Right renal pelvis (tissue), 4 donors: ENCODE data around the gene RSU1. TPM values are rescaled to one million over a fixed set of nuclear protein-coding genes. Genes with fewer than 3 reads are reported as not detected.

Experiments used
- DNase-seq, 4 donors: peaks; one replicate each; pipeline ENCODE4 v3.0.0-alpha.2; 2013; ENCODE audit warnings: low read depth in 4 of 4, low spot score in 3 of 4, missing footprints in 1 of 4
- polyA plus RNA-seq, 4 donors: library from polyadenylated mRNA; unstranded; fragments of 120-200 nt; gene quantifications; one replicate each; pipeline ENCODE4 v1.2.1, GENCODE V29; 2013; ENCODE audit not compliant: insufficient read length in 4 of 4

The RSU1 gene
- polyA plus RNA-seq, 4 donors = 83.5 to 93.0 (median 91.1) TPM

GRCh38 chr10:16545116-16545736, 272.0 kb downstream of the RSU1 start:
- no peak for DNase-seq

GRCh38 chr10:16544591-16544990, 272.6 kb downstream of the RSU1 start:
- DNase-seq = no peak

GRCh38 chr10:16544099-16544498, 273.1 kb downstream of the RSU1 start:
- no peak for DNase-seq
